DND-41 (cell line): ENCODE measurements around the gene PLBD1.

Experiments used
- CTCF ChIP-seq: IDR thresholded peaks from 2 replicates; pipeline ENCODE4 v1.5.1; 2012; ENCODE audit warnings: borderline replicate concordance, low read length, moderate library complexity, mild to moderate bottlenecking; ENCODE audit not compliant: poor library complexity, severe bottlenecking; ENCODE audit errors: extremely low read depth
- EZH2 ChIP-seq: IDR thresholded peaks from 3 replicates; pipeline ENCODE4 v1.6.1; 2012; ENCODE audit warnings: borderline replicate concordance, low read depth, mild to moderate bottlenecking, moderate library complexity, low read length, inconsistent platforms; ENCODE audit not compliant: severe bottlenecking

DNA sequence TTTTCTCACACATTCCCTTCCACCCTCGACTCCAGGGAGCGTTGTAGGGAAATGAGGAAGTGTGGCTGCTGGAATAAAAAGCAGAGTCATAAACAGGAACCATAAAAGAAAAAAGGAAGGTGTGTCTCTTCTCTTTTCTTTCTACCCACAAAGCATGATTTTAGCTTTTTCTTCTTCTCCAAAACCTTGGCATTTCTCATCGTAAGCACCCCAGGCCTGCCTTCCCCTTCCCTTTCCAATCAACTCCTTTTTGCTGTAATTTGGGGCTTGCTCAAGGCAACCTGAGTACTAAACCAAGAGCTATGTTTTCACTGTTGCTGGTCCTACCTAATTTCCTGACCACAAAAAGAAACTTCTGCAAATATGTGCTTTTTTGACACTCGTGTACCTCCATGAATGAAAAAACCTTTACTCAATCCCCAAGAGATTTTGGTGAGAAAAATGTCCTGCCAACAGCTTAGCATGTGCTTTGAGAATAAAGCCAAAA lies 9.2 kb downstream of the PLBD1 start:
- TF ChIP-seq CTCF (no peak), EZH2 (no peak)
